ENCODE measurements around the gene IRAK3. TPM values are rescaled to one million over a fixed set of nuclear protein-coding genes. Genes with fewer than 3 reads are reported as not detected.

The IRAK3 gene, protein sequence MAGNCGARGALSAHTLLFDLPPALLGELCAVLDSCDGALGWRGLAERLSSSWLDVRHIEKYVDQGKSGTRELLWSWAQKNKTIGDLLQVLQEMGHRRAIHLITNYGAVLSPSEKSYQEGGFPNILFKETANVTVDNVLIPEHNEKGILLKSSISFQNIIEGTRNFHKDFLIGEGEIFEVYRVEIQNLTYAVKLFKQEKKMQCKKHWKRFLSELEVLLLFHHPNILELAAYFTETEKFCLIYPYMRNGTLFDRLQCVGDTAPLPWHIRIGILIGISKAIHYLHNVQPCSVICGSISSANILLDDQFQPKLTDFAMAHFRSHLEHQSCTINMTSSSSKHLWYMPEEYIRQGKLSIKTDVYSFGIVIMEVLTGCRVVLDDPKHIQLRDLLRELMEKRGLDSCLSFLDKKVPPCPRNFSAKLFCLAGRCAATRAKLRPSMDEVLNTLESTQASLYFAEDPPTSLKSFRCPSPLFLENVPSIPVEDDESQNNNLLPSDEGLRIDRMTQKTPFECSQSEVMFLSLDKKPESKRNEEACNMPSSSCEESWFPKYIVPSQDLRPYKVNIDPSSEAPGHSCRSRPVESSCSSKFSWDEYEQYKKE
- 2.4 TPM for total RNA-seq (2021; ENCODE audit: unreplicated experiment)
- polyA plus RNA-seq (2012; ENCODE audit: insufficient read length): 1.1 TPM
- percentile 47 among the genes with signal in this experiment for Bru-seq, nascent RNA
- percentile 54 among the genes with signal in this experiment for BruChase-seq, experiment 1, labeled RNA remaining after a 2-hour chase
- BruChase-seq, experiment 2, labeled RNA remaining after a 6-hour chase: percentile 51 among the genes with signal in this experiment
- long read RNA-seq, partial matches to known transcripts: 1 of 1 reads
- long read RNA-seq, other reads (novel, unspliced or antisense): 0 of 1 reads

DNA sequence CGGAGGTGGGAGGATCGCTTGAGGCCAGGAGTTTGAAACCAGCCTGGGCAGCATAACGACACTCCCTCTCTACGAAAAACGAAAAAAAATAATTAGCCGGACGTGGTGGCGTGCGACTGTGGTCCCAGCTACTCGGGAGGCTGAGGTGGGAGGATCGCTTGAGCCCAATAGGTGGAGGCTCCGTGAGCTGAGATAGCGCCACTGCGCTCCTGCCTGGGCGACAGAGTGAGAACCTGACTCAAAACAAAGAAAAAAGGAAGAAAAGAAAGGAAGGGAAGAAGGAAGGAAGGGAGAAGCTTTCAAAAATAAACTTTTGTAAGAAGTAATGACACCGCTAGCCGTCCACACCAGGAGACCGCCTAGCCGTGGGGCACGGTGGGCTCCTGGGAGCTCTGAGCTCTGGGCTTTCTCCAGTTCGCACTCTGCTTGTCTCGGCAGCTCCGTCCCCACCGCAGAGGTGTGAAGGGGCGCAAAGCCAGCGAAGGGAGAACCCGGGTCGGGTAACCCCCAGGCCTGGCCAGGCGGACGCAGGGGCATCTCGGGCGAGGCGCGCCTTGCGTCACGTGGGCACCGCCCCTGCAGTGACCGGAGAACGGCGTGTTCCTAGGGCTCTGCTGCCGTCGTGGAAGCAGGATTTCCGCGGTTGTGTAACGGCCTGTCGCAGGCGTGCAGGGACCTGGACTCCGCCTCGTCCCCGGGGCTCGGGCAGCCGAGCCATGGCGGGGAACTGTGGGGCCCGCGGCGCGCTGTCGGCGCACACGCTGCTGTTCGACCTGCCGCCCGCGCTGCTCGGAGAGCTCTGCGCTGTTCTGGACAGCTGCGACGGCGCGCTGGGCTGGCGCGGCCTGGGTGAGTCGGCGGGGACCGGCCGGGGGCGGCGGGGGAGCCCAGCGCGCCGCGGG, at the start of gene IRAK3:
IRAK3 (plus strand) TSS at position 631 of the 902 bp plus-strand sequence; CDS start at position 717, 86 bp downstream.
- no peak for DNase-seq (ENCODE audit: low read depth, low spot score)
- ATAC-seq: peak; percentile 85
- Histone ChIP-seq H3K4me3 (ENCODE audit: low read depth in 2 of 2, low read length in 2 of 2) (peak within 1 kb of the TSS; percentile 47 to 56), H3K4me1 (ENCODE audit: control insufficient read depth, insufficient read depth, low read length) (peaks cover 6% of the 10 kb centered on the region; the same call in 1 of the 2 replicates), H3K9me3 (ENCODE audit: control insufficient read depth, insufficient read depth, low read depth, low read length) (no peaks in the 10 kb centered on the region), H3K36me3 (ENCODE audit: control insufficient read depth, insufficient read depth, low read length) (no peaks in the 10 kb centered on the region), H3K27ac (ENCODE audit: low read length) (peak within 1 kb of the TSS; percentile 62), H3K27me3 (ENCODE audit: control insufficient read depth, insufficient read depth, low read length) (peaks cover 4% of the 10 kb centered on the region; the same call in 1 of the 2 replicates)
- no TSS peak for BruUV-seq (replicated peaks)
- TF ChIP-seq TCF7L2 (IDR thresholded peaks at IDR 0.05; ENCODE audit: low read depth, low read length) (no peak), POLR2AphosphoS5 (IDR thresholded peaks at IDR 0.05; ENCODE audit: low read depth, low read length) (no peak), SIN3A (IDR thresholded peaks at IDR 0.05; ENCODE audit: borderline replicate concordance, insufficient read depth, low read depth, low read length) (no peak)
- TF ChIP-seq, protein P1, sequence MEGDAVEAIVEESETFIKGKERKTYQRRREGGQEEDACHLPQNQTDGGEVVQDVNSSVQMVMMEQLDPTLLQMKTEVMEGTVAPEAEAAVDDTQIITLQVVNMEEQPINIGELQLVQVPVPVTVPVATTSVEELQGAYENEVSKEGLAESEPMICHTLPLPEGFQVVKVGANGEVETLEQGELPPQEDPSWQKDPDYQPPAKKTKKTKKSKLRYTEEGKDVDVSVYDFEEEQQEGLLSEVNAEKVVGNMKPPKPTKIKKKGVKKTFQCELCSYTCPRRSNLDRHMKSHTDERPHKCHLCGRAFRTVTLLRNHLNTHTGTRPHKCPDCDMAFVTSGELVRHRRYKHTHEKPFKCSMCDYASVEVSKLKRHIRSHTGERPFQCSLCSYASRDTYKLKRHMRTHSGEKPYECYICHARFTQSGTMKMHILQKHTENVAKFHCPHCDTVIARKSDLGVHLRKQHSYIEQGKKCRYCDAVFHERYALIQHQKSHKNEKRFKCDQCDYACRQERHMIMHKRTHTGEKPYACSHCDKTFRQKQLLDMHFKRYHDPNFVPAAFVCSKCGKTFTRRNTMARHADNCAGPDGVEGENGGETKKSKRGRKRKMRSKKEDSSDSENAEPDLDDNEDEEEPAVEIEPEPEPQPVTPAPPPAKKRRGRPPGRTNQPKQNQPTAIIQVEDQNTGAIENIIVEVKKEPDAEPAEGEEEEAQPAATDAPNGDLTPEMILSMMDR (IDR thresholded peaks at IDR 0.05): no peak
- TF ChIP-seq, protein P2, sequence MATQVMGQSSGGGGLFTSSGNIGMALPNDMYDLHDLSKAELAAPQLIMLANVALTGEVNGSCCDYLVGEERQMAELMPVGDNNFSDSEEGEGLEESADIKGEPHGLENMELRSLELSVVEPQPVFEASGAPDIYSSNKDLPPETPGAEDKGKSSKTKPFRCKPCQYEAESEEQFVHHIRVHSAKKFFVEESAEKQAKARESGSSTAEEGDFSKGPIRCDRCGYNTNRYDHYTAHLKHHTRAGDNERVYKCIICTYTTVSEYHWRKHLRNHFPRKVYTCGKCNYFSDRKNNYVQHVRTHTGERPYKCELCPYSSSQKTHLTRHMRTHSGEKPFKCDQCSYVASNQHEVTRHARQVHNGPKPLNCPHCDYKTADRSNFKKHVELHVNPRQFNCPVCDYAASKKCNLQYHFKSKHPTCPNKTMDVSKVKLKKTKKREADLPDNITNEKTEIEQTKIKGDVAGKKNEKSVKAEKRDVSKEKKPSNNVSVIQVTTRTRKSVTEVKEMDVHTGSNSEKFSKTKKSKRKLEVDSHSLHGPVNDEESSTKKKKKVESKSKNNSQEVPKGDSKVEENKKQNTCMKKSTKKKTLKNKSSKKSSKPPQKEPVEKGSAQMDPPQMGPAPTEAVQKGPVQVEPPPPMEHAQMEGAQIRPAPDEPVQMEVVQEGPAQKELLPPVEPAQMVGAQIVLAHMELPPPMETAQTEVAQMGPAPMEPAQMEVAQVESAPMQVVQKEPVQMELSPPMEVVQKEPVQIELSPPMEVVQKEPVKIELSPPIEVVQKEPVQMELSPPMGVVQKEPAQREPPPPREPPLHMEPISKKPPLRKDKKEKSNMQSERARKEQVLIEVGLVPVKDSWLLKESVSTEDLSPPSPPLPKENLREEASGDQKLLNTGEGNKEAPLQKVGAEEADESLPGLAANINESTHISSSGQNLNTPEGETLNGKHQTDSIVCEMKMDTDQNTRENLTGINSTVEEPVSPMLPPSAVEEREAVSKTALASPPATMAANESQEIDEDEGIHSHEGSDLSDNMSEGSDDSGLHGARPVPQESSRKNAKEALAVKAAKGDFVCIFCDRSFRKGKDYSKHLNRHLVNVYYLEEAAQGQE (IDR thresholded peaks at IDR 0.05; ENCODE audit: insufficient read depth in 1 of 2, low read depth in 2 of 2, low read length in 1 of 2): no peak
- in situ Hi-C loops (cut with HindIII; ENCODE audit: low pct_unique_long_range_greater_than_20kb, low sequenced_read_pairs): no loop called here
- CTCF ChIA-PET: no interaction called here
- intact Hi-C loops (cut with micrococcal nuclease; ENCODE audit: unreplicated experiment): no loop called here
- POLR2A ChIA-PET: no interaction called here

DNA sequence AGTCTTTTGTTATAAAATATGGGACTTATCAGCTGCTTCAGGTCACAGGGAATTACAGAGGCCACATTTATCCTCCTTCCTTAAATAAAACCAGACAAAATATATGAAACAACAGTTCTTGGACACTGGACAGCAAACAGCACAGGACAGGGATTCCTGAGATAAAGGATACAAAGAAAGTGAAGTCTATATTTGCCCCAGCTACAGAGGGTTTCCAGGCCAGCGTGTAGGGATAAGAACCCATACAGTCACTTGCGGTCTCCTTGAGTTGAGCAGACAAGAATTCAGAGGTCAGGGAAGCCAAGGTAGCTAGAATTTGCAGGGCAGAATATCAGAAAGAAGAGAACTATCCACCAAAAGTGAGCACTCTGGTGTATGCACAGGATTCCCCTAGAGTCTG, 49.7 kb upstream of the IRAK3 start:
- no peaks in the 10 kb centered on the region for H3K4me1 ChIP-seq (ENCODE audit: control insufficient read depth, insufficient read depth, low read length)
- peaks cover 37% of the 10 kb centered on the region for H3K9me3 ChIP-seq (ENCODE audit: control insufficient read depth, insufficient read depth, low read depth, low read length)
- no peak overlapping the region for H3K27ac ChIP-seq (ENCODE audit: low read length)
- DNase-seq (ENCODE audit: low read depth, low spot score) (no peak), ATAC-seq (no peak)
- BruUV-seq (replicated peaks): no TSS peak
- ChIA-PET CTCF (no interaction called here), POLR2A (no interaction called here)
- H3K27me3 ChIP-seq (ENCODE audit: control insufficient read depth, insufficient read depth, low read length): no peaks in the 10 kb centered on the region
- no peak overlapping the region for H3K4me3 ChIP-seq (ENCODE audit: low read depth in 2 of 2, low read length in 2 of 2)
- in situ Hi-C loops (cut with HindIII; ENCODE audit: low pct_unique_long_range_greater_than_20kb, low sequenced_read_pairs): no loop called here
- TF ChIP-seq POLR2AphosphoS5 (IDR thresholded peaks at IDR 0.05; ENCODE audit: low read depth, low read length) (no peak), TCF7L2 (IDR thresholded peaks at IDR 0.05; ENCODE audit: low read depth, low read length) (no peak), SIN3A (IDR thresholded peaks at IDR 0.05; ENCODE audit: borderline replicate concordance, insufficient read depth, low read depth, low read length) (no peak)
- TF ChIP-seq, protein P1 (IDR thresholded peaks at IDR 0.05): no peak
- TF ChIP-seq, protein P2 (IDR thresholded peaks at IDR 0.05; ENCODE audit: insufficient read depth in 1 of 2, low read depth in 2 of 2, low read length in 1 of 2): no peak
- H3K36me3 ChIP-seq (ENCODE audit: control insufficient read depth, insufficient read depth, low read length): peaks cover 30% of the 10 kb centered on the region
- intact Hi-C loops (cut with micrococcal nuclease; ENCODE audit: unreplicated experiment): no loop called here
